GM12874 (cell line): ENCODE results near the gene SRP54.

Experiments
- TF ChIP-seq, protein P1 (sequence below): IDR thresholded peaks from 2 replicates; pipeline ENCODE4 v1.5.1; 2011; ENCODE audit warnings: low read depth, mild to moderate bottlenecking, control low read depth, low read length, moderate library complexity; ENCODE audit not compliant: insufficient read depth

SRP54 gene

DNA sequence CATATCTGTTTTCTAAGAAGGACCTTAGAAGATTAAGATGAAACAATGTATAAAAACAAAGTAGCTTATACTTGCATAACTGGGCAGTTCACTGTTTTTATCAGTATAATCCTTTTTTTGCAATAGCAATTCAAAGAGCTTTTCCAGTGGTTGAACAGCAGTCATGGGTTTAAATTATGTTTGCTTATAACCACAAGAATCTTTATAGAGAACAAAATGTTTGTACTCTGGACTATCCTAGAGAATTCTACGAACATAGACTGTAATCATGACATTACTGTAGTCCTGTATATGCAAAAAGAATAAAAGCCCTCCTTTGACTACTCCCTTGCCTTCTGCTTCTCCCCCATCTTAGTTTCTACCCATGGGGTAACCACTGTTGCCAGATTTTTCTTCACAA, 69.0 kb downstream of the SRP54 start:
- TF ChIP-seq, protein P1, sequence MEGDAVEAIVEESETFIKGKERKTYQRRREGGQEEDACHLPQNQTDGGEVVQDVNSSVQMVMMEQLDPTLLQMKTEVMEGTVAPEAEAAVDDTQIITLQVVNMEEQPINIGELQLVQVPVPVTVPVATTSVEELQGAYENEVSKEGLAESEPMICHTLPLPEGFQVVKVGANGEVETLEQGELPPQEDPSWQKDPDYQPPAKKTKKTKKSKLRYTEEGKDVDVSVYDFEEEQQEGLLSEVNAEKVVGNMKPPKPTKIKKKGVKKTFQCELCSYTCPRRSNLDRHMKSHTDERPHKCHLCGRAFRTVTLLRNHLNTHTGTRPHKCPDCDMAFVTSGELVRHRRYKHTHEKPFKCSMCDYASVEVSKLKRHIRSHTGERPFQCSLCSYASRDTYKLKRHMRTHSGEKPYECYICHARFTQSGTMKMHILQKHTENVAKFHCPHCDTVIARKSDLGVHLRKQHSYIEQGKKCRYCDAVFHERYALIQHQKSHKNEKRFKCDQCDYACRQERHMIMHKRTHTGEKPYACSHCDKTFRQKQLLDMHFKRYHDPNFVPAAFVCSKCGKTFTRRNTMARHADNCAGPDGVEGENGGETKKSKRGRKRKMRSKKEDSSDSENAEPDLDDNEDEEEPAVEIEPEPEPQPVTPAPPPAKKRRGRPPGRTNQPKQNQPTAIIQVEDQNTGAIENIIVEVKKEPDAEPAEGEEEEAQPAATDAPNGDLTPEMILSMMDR = no peak

- TF ChIP-seq, protein P1 = no peak
These were observed 69.8 kb downstream of the SRP54 start for GRCh38 chr14:35052637-35053036.

GRCh38 chr14:35068238-35069012, 85.6 kb downstream of the SRP54 start:
- TF ChIP-seq, protein P1 = no peak

- TF ChIP-seq, protein P1 = no peak
These were observed 89.4 kb downstream of the SRP54 start for GRCh38 chr14:35072226-35072625.

DNA sequence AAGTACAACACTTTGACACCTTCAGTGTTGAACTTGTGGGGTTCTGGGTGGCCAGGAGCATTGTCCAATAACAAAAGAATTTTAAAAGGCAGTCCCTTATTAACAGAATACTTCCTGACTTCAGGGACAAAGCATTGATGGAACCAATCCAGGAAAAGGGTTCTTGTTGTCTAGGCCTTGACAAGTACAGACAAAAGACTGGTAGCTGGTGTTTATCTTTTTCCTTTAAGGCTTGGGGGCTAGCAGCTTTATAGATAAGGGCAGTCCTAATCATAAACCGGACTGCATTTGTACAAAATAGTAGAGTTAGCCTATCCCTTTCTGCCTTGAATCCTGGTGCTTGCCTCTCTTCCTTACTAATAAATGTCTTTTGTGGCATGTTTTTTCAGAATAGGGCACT, 90.7 kb downstream of the SRP54 start:
- TF ChIP-seq, protein P1 = no peak

GRCh38 chr14:35078082-35078481, 95.3 kb downstream of the SRP54 start:
- TF ChIP-seq, protein P1 = no peak
